Endothelial cell of umbilical vein (primary cell): ENCODE measurements around the gene AK8. TPM values are rescaled to one million over a fixed set of nuclear protein-coding genes. Genes with fewer than 3 reads are reported as not detected.

Experiments used
- BruUV-seq: library from RNA; stranded (reverse); fragments of 400-500 nt; replicated peaks from 2 replicates; lab custom pipeline; 2021; lab: Mats Ljungman, UMichigan
- CTCF ChIA-PET: fragments of 300-600, 350-600 bp; sonication (Branson Sonifier 250); formaldehyde crosslinking; loops from one replicate; lab custom pipeline; 2021; ENCODE audit warnings: antibody characterized with exemption, inconsistent platforms; lab: Charles Lee
- POLR2A ChIA-PET: fragments of 300-600, 350-600 bp; sonication (Branson Sonifier 250); formaldehyde crosslinking; loops from one replicate; lab custom pipeline; 2021; ENCODE audit warnings: antibody characterized with exemption, inconsistent platforms; lab: Charles Lee
- DNase-seq: peaks from one replicate; pipeline ENCODE4 v3.0.0-alpha.2; 2011; ENCODE audit warnings: low read depth, low spot score
- FAIRE-seq: peaks from 2 replicates; lab custom pipeline; 2011; peaks lifted over from hg19 to GRCh38; lab: Jason Lieb, UNC
- H2AFZ ChIP-seq: 2 replicates; pipeline ENCODE4 v1.6.0; 2012; ENCODE audit warnings: low read depth, low read length, control low read depth, inconsistent platforms
- H3K27ac ChIP-seq: 2 replicates; pipeline ENCODE4 v1.5.1; 2011; ENCODE audit warnings: low read depth, mild to moderate bottlenecking, control low read depth, low read length, moderate library complexity; ENCODE audit not compliant: insufficient read depth
- H3K27me3 ChIP-seq, 2 experiments: 2 replicates each; pipeline versions ENCODE4 v1.6.0 to v1.6.1; 2011; ENCODE audit warnings: low read length in 2 of 2, mixed read lengths in 1 of 2; ENCODE audit not compliant: control insufficient read depth in 2 of 2, insufficient read depth in 2 of 2
- H3K36me3 ChIP-seq, 2 experiments: 2 replicates in 1 of 2; 3 replicates in 1 of 2; pipeline ENCODE4 v1.5.1; 2011; ENCODE audit warnings: low read length in 2 of 2, mild to moderate bottlenecking in 1 of 2, moderate library complexity in 1 of 2; ENCODE audit not compliant: control insufficient read depth in 2 of 2, insufficient read depth in 2 of 2; ENCODE audit errors: extremely low read depth in 1 of 2
- H3K4me1 ChIP-seq: 3 replicates; pipeline ENCODE4 v1.5.1; 2011; ENCODE audit warnings: mild to moderate bottlenecking, low read length; ENCODE audit not compliant: control insufficient read depth, insufficient read depth; ENCODE audit errors: extremely low read depth
- H3K4me2 ChIP-seq: 2 replicates; pipeline ENCODE4 v1.6.1; 2011; ENCODE audit warnings: low read length, control low read depth, mixed read lengths; ENCODE audit not compliant: insufficient read depth
- H3K4me3 ChIP-seq, 3 experiments: fragments of 200-600 bp in 1 of 3; sonication (generic), shearing (Covaris generic) in 1 of 3; replicated peaks in 1 of 3; 2 replicates each; pipeline ENCODE4 v1.5.1; 2011 to 2016; ENCODE audit warnings: control low read depth in 3 of 3, low read length in 3 of 3, mild to moderate bottlenecking in 2 of 3, inconsistent platforms in 1 of 3, low read depth in 1 of 3, moderate library complexity in 1 of 3; ENCODE audit not compliant: insufficient read depth in 1 of 3
- H3K79me2 ChIP-seq: 2 replicates; pipeline ENCODE4 v1.6.0; 2012; ENCODE audit warnings: low read length, inconsistent platforms; ENCODE audit not compliant: control insufficient read depth, insufficient read depth
- H3K9ac ChIP-seq: replicated peaks from 2 replicates; pipeline ENCODE3; 2011; ENCODE audit warnings: low read length, control low read depth; ENCODE audit not compliant: insufficient read depth; ENCODE audit errors: extremely low read depth
- H3K9me1 ChIP-seq: replicated peaks from 3 replicates; pipeline ENCODE4 v1.6.0; 2011; ENCODE audit warnings: mild to moderate bottlenecking, low read length; ENCODE audit not compliant: control insufficient read depth, insufficient read depth; ENCODE audit errors: extremely low read depth
- H3K9me3 ChIP-seq: replicated peaks from 2 replicates; pipeline ENCODE4 v1.5.1; 2012; ENCODE audit warnings: low read length, inconsistent platforms; ENCODE audit not compliant: control insufficient read depth, insufficient read depth
- H4K20me1 ChIP-seq: replicated peaks from 2 replicates; pipeline ENCODE3; 2011; ENCODE audit warnings: mild to moderate bottlenecking, low read length; ENCODE audit not compliant: control insufficient read depth, insufficient read depth; ENCODE audit errors: extremely low read depth
- CTCF ChIP-seq, 2 donors: IDR thresholded peaks; 1 replicate in 1 of 2; 2 replicates in 1 of 2; pipeline ENCODE4 v1.5.1; 2011; ENCODE audit warnings: low read length in 2 of 2, mild to moderate bottlenecking in 2 of 2, moderate library complexity in 2 of 2, control low read depth in 1 of 2, inconsistent platforms in 1 of 2, low read depth in 1 of 2; ENCODE audit not compliant: insufficient read depth in 1 of 2; ENCODE audit errors: extremely low read depth in 1 of 2
- EZH2 ChIP-seq: IDR thresholded peaks from 2 replicates; pipeline ENCODE4 v1.6.1; 2012; ENCODE audit warnings: borderline replicate concordance, low read depth, mild to moderate bottlenecking, moderate library complexity, low read length, inconsistent platforms; ENCODE audit not compliant: severe bottlenecking
- FOS ChIP-seq: IDR thresholded peaks from 2 replicates; pipeline ENCODE4 v1.6.1; 2011; ENCODE audit warnings: mild to moderate bottlenecking, low read length, moderate library complexity, borderline replicate concordance; ENCODE audit not compliant: insufficient read depth
- GATA2 ChIP-seq: IDR thresholded peaks from 2 replicates; pipeline ENCODE4 v1.7.0; 2011; ENCODE audit warnings: low read depth, mild to moderate bottlenecking, moderate library complexity, mixed read lengths, low read length; ENCODE audit not compliant: insufficient read length, insufficient read depth
- JUN ChIP-seq: IDR thresholded peaks from 2 replicates; pipeline ENCODE4 v1.6.1; 2011; ENCODE audit warnings: borderline replicate concordance, low read depth; ENCODE audit not compliant: insufficient read length, insufficient read depth
- MYC ChIP-seq: IDR thresholded peaks from one replicate; pipeline ENCODE4 v1.6.1; 2011; ENCODE audit warnings: mild to moderate bottlenecking, low read depth, low read length
- POLR2A ChIP-seq: IDR thresholded peaks from 2 replicates; pipeline ENCODE4 v1.6.1; 2012; ENCODE audit warnings: low read depth, mild to moderate bottlenecking, control low read depth, low read length
- POLR2AphosphoS5 ChIP-seq: IDR thresholded peaks from 2 replicates; pipeline ENCODE4 v1.6.1; 2012; ENCODE audit warnings: low read depth, mild to moderate bottlenecking, control low read depth, low read length, moderate library complexity; ENCODE audit not compliant: insufficient read depth
- dilution Hi-C: fragments of 300-500 bp; cut with MboI; formaldehyde crosslinking; loops from one replicate; pipeline ENCODE4 v1.15.0; 2019; ENCODE audit warnings: low sequenced_read_pairs; ENCODE audit not compliant: extremely low pct_ligation_motif_present
- intact Hi-C: fragments of 100-400 bp; cut with micrococcal nuclease; formaldehyde crosslinking; loops from one replicate; pipeline ENCODE4 v1.10.0; 2022
- polyA plus RNA-seq, 4 experiments: library from polyadenylated mRNA; depleted of rRNA in 3 of 4; stranded (reverse) in 3 of 4; unstranded in 1 of 4; fragments of >200 nt; gene quantifications; 2 replicates each; pipeline versions ENCODE4 v1.2.1 to v1.2.3, GENCODE V29; 2011 to 2012; ENCODE audit warnings: missing spikeins in 1 of 4
- total RNA-seq: library from RNA; stranded (reverse); gene quantifications from 2 replicates; pipeline ENCODE4 v1.2.3, GENCODE V29; 2021

AK8 gene
- total and polyA plus RNA-seq, 2 donors (not counting 3 experiments of a cell fraction or from before 2014, with no cell fraction given), result 0.06 TPM; not detected in 1

- Histone ChIP-seq H2AFZ (no peak overlapping the region), H3K27ac (no peak overlapping the region), H3K36me3 (no peaks in the 10 kb centered on the region), H3K79me2 (no peaks in the 10 kb centered on the region), H3K9ac (no peak overlapping the region), H3K4me1 (no peaks in the 10 kb centered on the region), H3K9me3 (no peaks in the 10 kb centered on the region), H3K27me3 (peaks cover under 1 to 10% of the 10 kb centered on the region in 2 experiments), H3K9me1 (no peaks in the 10 kb centered on the region), H3K4me3 (no peak overlapping the region), H4K20me1 (no peaks in the 10 kb centered on the region), H3K4me2 (no peak overlapping the region)
- FAIRE-seq (peak; percentile 88), DNase-seq (peak; percentile 57)
- no peak for TF ChIP-seq MYC
- no peak for TF ChIP-seq JUN
- TF ChIP-seq EZH2, result no peak
- no peak for TF ChIP-seq POLR2A
- TF ChIP-seq GATA2, result no peak
- TF ChIP-seq CTCF (IDR thresholded peaks at IDR 0.05; ENCODE audit: extremely low read depth in 1 of 2, insufficient read depth in 1 of 2, low read depth in 1 of 2, low read length in 2 of 2), result peak; percentile 72 to 75
- TF ChIP-seq FOS, result no peak
- TF ChIP-seq POLR2AphosphoS5, result no peak
- ChIA-PET CTCF (interaction anchor here (0.7 to 2.0 kb wide), 5 partner anchors 15 to 293 kb away, joined by 3 to 12 read pairs (median 3); partner anchors contain the start of genes DDX31 and GTF3C4), POLR2A (no interaction called here)
- BruUV-seq, result no TSS peak
- intact Hi-C loops, result loop anchor here (1.0 to 10.0 kb wide), 7 partner anchors 30 to 389 kb away; partner anchors contain the start of genes GFI1B and GTF3C4
- dilution Hi-C loops, result no loop called here
Measured at GRCh38 chr9:132800038-132800648, 77.9 kb downstream of the AK8 start.
